GM12892 (cell line): ENCODE data around the gene KLK5.

Experiments used
- POLR2A ChIP-seq: IDR thresholded peaks from 2 replicates; pipeline ENCODE4 v1.6.1; 2011; ENCODE audit warnings: low read depth, low read length, control low read depth
- POLR2AphosphoS5 ChIP-seq: IDR thresholded peaks from 2 replicates; pipeline ENCODE4 v1.6.1; 2011; ENCODE audit warnings: low read depth, low read length, control low read depth

DNA sequence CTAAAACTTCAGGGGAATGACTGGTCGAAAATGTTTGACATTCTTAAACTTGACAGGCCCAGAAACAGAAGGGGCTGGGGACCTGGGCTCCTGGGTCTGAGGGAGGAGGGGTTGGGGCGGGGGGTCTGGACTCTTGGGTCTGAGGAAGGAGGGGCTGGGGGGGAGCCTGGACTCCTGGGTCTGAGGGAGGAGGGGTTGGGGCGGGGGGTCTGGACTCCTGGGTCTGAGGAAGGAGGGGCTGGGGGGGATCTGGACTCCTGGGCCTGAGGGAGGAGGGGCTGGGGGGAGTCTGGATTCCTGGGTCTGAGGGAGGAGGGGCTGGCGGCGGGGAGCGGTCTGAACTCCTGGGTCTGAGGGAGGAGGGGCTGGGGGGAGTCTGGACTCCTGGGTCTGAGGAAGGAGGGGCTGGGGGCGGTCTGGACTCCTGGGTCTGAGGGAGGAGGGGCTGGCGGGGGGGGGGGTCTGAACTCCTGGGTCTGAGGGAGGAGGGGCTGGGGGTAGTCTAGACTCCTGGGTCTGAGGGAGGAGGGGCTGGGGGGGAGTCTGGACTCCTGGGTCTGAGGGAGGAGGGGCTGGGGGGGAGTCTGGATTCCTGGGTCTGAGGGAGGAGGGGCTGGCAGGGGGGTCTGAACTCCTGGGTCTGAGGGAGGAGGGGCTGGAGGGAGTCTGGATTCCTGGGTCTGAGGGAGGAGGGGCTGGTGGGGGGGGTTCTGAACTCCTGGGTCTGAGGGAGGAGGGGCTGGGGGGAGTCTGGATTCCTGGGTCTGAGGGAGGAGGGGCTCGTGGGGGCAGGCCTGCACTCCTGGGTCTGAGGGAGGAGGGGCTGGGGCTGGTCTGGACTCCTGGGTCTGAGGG lies 22.1 kb upstream of the KLK5 start:
- no peak for TF ChIP-seq POLR2AphosphoS5
- TF ChIP-seq POLR2A = no peak
